Thoracic aorta (tissue), 2 donors: ENCODE measurements around the gene DCPS. TPM values are rescaled to one million over a fixed set of nuclear protein-coding genes. Genes with fewer than 3 reads are reported as not detected.
"Not testable (repeated sequence)": the region's sequence is repeated elsewhere in the genome, so short reads cannot be mapped to it uniquely, and the experiment has no call there.

Experiments used
- ATAC-seq: fragments of 150-250 bp; one replicate; pipeline ENCODE4 v1.8.0; 2017; ENCODE audit warnings: low read depth; ENCODE audit not compliant: insufficient number of reproducible peaks, low FRiP score
- DNase-seq: peaks from one replicate; pipeline ENCODE4 v3.0.0-alpha.2; 2020; ENCODE audit warnings: low spot score
- H3K27ac ChIP-seq, 2 donors: fragments of 200-600 bp; sonication (generic); 1 replicate in 1 of 2; 2 replicates in 1 of 2; pipeline ENCODE4 v1.5.1; 2016; ENCODE audit warnings: mild to moderate bottlenecking in 2 of 2, moderate library complexity in 2 of 2
- H3K27me3 ChIP-seq: fragments of 200-600 bp; sonication (generic); replicated peaks from 2 replicates; pipeline ENCODE4 v1.6.0; 2016; ENCODE audit warnings: mild to moderate bottlenecking; ENCODE audit not compliant: insufficient read depth
- H3K36me3 ChIP-seq: fragments of 200-600 bp; sonication (generic); one replicate; pipeline ENCODE4 v1.5.1; 2016
- H3K4me1 ChIP-seq, 2 donors: fragments of 200-600 bp; sonication (generic); 1 replicate in 1 of 2; 2 replicates in 1 of 2; pipeline versions ENCODE4 v1.5.1 to v1.6.0; 2016; ENCODE audit warnings: low read depth in 2 of 2, mild to moderate bottlenecking in 1 of 2; ENCODE audit not compliant: control insufficient read depth in 1 of 2
- H3K4me3 ChIP-seq: fragments of 200-600 bp; sonication (generic); 2 replicates; pipeline ENCODE4 v1.5.1; 2016; ENCODE audit warnings: mild to moderate bottlenecking
- H3K9me3 ChIP-seq: fragments of 200-600 bp; sonication (generic); 2 replicates; pipeline ENCODE4 v1.5.1; 2016
- CTCF ChIP-seq: fragments of 200-600 bp; sonication (generic); IDR thresholded peaks from one replicate; pipeline ENCODE4 v1.5.1; 2019; ENCODE audit warnings: antibody characterized with exemption
- total RNA-seq, 2 donors: library from RNA; depleted of rRNA; stranded (reverse); fragments of >200 nt; gene quantifications; one replicate each; pipeline versions ENCODE4 v1.1.0 to v1.2.3, GENCODE V29; 2016

The DCPS gene
- total RNA-seq, 2 donors from 2014 or later, result 8.4 to 9.7 TPM

DNA sequence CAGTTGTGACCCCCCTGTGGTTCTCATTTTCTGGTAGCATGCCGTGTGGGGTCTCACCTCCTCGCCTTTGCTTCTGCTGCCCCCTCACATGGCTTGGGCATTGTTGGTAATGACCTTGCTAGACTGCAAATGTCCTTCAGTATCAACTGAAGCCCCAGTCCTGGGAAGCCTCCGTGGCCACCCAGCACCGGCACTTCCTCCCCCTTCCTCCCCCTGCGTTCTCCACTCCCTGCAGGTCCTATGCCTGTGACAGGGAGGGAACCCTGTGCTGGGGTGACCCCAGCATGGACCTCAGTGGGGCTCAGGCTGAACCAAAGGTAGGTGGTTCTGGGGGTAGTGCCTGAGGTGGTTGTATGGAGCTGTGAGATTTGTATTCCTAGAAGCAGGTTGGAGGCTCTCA lies 57.5 kb downstream of the DCPS start:
- Histone ChIP-seq H3K27me3 (no peaks in the 10 kb centered on the region), H3K9me3 (no peaks in the 10 kb centered on the region), H3K4me1 (peaks cover 15 to 41% of the 10 kb centered on the region in 2 donors), H3K36me3 (no peaks in the 10 kb centered on the region), H3K4me3 (no peak overlapping the region), H3K27ac (no peak overlapping the region)
- no peak for DNase-seq
- TF ChIP-seq CTCF, result no peak
- no peak for ATAC-seq

DNA sequence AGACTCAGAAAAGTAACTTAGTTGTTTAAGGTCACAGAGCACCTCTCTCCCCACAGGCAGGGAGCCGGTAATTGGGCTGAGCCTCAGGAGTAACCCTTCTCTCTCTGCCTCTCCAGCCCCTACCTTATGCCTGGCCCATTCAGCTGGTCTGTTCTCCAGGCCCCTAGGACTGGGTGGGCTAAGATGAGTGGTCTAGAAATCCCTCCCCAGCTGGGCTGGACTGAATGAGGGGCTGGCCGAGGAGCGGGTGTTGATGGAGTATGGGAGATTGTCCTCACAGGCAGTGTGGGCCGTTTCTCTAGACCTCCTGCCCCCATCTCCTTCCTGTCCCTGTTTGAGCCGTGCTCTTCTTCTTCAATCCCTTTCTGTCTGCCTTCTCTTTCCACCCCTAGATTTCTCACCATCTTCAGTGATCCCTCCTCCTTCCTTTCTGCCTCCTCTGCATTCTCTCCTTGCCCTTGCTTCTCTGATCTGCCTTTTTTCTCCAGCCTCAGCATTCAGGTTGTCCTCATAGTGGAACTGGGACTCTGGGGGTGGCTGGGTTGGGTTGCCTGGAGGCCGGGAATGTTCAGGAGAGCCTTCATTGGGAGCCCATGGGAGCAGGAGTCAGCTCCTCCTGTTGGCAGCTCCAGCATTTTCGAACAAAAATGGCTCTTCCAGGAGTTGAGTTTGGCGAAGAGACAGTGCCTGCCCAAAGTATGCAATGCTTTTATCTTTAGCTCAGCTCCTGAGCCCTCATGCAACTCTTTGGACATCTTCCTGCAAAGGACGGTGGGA lies 59.2 kb downstream of the DCPS start:
- TF ChIP-seq CTCF, result no peak
- Histone ChIP-seq H3K9me3 (no peaks in the 10 kb centered on the region), H3K27me3 (no peaks in the 10 kb centered on the region), H3K27ac (no peak overlapping the region), H3K36me3 (no peaks in the 10 kb centered on the region), H3K4me1 (peaks cover 6 to 30% of the 10 kb centered on the region in 2 donors), H3K4me3 (no peak overlapping the region)
- ATAC-seq, result no peak
- DNase-seq, result no peak

DNA sequence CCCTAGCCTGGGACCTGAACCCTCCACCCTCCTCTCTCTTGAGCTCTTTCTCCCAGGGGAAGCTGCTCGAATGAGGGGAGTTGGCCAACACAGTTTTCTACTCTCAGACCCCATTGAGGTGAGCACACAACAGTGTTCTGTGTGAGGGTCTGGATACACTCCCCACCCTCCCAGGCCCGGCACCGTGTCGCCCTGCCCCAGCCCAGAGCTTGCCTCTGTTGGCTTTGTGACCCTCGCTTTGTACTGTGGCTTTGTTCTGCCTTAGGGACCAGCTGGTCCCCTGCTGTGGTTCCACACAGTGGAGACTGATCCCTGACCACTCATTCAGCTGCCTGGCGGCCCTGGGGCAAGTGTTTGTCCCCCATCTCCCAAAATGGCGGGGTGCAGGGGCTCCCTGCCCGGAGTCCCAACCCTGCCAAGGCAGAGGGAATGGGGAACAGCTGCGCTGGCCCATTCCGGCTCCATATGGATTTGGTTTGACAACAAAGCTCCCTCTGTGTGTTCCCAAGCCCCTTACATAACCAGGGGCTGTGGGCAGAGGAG lies 59.9 kb downstream of the DCPS start:
- DNase-seq, result no peak
- no peaks in the 10 kb centered on the region for H3K27me3 ChIP-seq
- no peak for ATAC-seq
- peaks cover 6 to 23% of the 10 kb centered on the region in 2 donors for H3K4me1 ChIP-seq
- H3K4me3 ChIP-seq, result no peak overlapping the region
- no peak overlapping the region for H3K27ac ChIP-seq
- TF ChIP-seq CTCF, result no peak
- H3K9me3 ChIP-seq, result no peaks in the 10 kb centered on the region
- H3K36me3 ChIP-seq, result no peaks in the 10 kb centered on the region

- H3K4me3 ChIP-seq, DNase-seq, H3K27me3 ChIP-seq, H3K27ac ChIP-seq, ATAC-seq, H3K36me3 ChIP-seq, H3K9me3 ChIP-seq: not testable (repeated sequence)
- H3K4me1 ChIP-seq, result peaks cover 4 to 13% of the 10 kb centered on the region in 2 donors
These were observed 60.9 kb downstream of the DCPS start for GRCh38 chr11:126364735-126365134.

- not testable (repeated sequence) for H3K36me3 ChIP-seq, DNase-seq, H3K9me3 ChIP-seq, H3K27ac ChIP-seq, H3K4me3 ChIP-seq, H3K4me1 ChIP-seq, ATAC-seq, H3K27me3 ChIP-seq
These were observed 61.6 kb downstream of the DCPS start for GRCh38 chr11:126365508-126365907.

- H3K9me3 ChIP-seq, result no peaks in the 10 kb centered on the region
- H3K36me3 ChIP-seq, result no peaks in the 10 kb centered on the region
- DNase-seq (no peak), ATAC-seq (no peak)
- H3K27me3 ChIP-seq, result no peaks in the 10 kb centered on the region
- TF ChIP-seq CTCF, result no peak
- no peak overlapping the region for H3K4me3 ChIP-seq
- no peak overlapping the region for H3K27ac ChIP-seq
- peaks cover 0 to 8% of the 10 kb centered on the region in 2 donors for H3K4me1 ChIP-seq
These were observed 62.4 kb downstream of the DCPS start for GRCh38 chr11:126366064-126366822.

DNA sequence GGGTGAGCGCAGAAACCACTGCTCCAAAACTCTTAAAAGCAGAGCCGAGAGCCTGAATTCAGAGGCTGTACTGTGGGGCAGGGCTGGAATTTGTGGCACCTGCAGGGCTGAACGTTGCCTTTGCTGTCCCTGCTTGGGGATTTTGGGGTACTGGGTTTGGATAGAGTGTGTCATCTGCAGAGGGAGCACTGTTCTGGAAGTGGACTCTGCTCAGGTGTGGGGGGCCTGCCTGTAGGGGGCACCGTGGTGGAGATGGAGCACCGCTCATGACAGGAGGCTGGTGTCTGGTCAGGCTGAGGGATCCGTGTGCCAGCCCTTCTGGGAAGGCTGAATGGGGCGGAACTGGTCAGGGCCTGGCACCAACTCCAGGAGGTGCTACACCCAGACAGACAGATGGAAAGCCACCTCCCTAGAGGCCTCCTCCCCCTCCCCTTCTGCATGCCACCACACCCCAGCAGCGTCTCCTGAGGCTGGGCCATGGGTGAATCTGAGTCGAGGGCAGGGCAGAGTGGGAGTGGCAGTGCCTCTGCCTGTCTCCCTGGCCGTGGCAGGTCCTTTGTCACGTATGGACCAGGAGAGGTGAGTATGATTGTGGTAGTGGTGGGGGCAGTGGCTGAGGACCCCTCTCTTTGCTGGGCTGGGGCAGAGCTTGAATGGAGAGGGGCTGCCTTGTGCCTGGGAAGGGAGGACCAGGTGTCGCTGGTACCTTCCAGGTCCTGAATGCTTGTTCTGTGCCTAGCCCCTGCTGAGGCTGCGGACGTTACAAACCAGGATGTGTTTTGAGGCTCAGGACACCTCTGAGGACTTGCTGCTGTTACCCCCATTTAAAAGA lies 63.2 kb downstream of the DCPS start:
- DNase-seq, H3K4me3 ChIP-seq, H3K36me3 ChIP-seq, H3K9me3 ChIP-seq, ATAC-seq, H3K27ac ChIP-seq, H3K27me3 ChIP-seq, H3K4me1 ChIP-seq: not testable (repeated sequence)

- H3K4me3 ChIP-seq, H3K36me3 ChIP-seq, ATAC-seq, DNase-seq, H3K27me3 ChIP-seq, H3K4me1 ChIP-seq, H3K9me3 ChIP-seq, H3K27ac ChIP-seq: not testable (repeated sequence)
These were observed 63.9 kb downstream of the DCPS start for GRCh38 chr11:126367806-126368205.
